HAP-1 (cell line): ENCODE results near the gene SHE.

Experiments used
- DNase-seq, 2 experiments: peaks; one replicate each; pipeline ENCODE4 v3.0.0-alpha.2; 2016 to 2020; ENCODE audit warnings: low spot score in 2 of 2
- H3K27me3 ChIP-seq: fragments of 250-450 bp; sonication (Bioruptor Pico); 2 replicates; pipeline ENCODE4 v1.5.1; 2020; ENCODE audit warnings: low read depth, mild to moderate bottlenecking, moderate library complexity
- H3K36me3 ChIP-seq: fragments of 250-450 bp; sonication (Bioruptor Pico); replicated peaks from 2 replicates; pipeline ENCODE4 v1.5.1; 2020; ENCODE audit warnings: mild to moderate bottlenecking
- H3K4me1 ChIP-seq: fragments of 250-450 bp; sonication (Bioruptor Pico); 2 replicates; pipeline ENCODE4 v1.5.1; 2020; ENCODE audit warnings: mild to moderate bottlenecking
- H3K4me3 ChIP-seq: fragments of 250-450 bp; sonication (Bioruptor Pico); 2 replicates; pipeline ENCODE4 v1.5.1; 2020; ENCODE audit warnings: mild to moderate bottlenecking, moderate library complexity
- H3K9me3 ChIP-seq: fragments of 250-450 bp; sonication (Bioruptor Pico); 2 replicates; pipeline ENCODE4 v1.5.1; 2020; ENCODE audit warnings: mild to moderate bottlenecking, moderate library complexity
- in situ Hi-C: fragments of 300-500 bp; cut with MboI; formaldehyde crosslinking; loops from 3 replicates; pipeline ENCODE4 v1.14.3; 2020; ENCODE audit warnings: low sequenced_read_pairs, inconsistent platforms, mixed read lengths

SHE gene

DNA sequence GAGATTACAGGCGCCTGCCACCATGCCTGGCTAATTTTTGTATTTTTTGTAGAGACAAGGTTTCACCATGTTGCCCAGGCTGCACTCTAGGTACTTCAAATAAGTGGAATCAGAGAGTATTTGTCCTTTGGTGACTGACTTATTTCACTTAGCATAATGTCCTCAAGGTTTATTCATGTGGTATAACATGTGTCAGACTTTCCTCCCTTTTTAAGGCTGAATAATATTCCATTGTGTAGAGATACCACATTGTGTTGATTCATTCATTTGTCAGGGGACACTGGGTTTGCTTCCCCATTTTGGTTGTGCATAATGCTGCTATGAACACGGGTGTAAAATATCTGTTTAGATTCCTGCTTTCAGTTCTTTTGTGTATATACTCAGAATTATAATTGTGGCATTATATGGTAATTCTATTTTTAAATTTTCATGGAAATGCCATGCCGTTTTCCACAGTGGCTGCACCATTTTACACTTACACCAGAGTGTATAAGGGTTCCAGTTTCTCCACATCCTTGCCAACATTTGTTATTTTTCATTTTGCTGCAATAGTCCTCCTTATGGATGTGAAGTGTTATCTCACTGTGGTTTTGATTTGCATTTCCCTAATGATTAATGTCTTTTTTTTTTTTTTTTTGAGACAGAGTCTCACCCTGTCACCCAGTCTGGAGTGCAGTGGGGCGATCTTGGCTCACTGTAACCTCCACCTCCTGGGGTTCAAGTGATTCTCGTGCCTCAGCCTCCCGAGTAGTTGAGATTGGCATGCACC, 62.0 kb downstream of the SHE start:
- Histone ChIP-seq H3K4me3 (no peak overlapping the region), H3K9me3 (no peaks in the 10 kb centered on the region), H3K36me3 (no peaks in the 10 kb centered on the region), H3K27me3 (no peaks in the 10 kb centered on the region), H3K4me1 (no peaks in the 10 kb centered on the region)
- in situ Hi-C loops, result no loop called here
- DNase-seq, result no peak

DNA sequence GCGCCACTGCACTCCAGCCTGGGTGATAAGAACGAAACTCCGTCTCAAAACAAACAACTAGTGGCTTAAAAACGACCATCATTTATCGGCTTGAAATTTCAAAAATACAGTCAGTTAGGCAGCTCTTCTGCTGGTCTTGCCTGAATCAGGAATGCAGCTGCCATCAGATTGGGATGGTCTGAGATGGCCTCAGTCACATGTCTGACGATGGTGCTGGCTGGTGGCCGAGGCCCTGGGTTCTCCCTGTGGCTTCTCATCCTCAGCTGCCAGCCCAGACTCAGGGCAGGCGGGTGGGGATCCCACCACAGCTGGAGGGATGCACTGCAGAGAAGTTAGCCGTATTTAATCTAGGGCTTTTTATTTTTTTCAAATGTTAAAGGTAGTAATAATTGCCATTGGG, 65.8 kb downstream of the SHE start:
- H3K4me1 ChIP-seq, result no peaks in the 10 kb centered on the region
- H3K9me3 ChIP-seq, result no peaks in the 10 kb centered on the region
- DNase-seq, result no peak
- no peak overlapping the region for H3K4me3 ChIP-seq
- in situ Hi-C loops, result no loop called here
- H3K36me3 ChIP-seq, result no peaks in the 10 kb centered on the region
- H3K27me3 ChIP-seq, result no peaks in the 10 kb centered on the region

DNA sequence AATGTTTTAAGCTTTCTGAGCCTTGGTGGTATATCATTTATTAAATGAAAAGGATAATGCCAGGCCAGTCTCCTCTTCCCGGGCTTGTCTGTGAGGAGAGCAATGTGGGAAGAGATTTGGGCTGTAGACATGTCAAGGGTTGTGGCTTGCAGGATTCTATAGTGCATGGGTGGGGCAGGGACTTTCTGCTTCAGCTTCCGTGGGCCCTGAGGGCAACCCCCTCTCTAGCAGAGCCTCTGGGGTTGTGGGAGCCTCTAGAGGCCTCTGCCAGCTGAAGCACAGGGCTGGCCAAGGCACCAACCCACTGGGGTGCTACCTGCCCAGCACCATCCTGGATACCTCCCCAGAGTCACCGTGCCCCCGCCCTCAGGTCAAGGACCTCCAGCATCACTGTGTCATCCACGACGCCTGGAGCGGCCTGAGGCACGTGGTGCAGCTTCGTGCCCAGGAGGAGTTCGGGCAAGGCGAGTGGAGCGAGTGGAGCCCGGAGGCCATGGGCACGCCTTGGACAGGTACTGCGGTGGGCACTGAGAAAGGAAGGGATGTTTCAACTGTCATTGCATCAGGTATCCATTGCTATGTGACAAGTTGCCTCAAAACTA, 66.5 kb downstream of the SHE start:
- Histone ChIP-seq H3K4me3 (no peak overlapping the region), H3K36me3 (no peaks in the 10 kb centered on the region), H3K9me3 (no peaks in the 10 kb centered on the region), H3K27me3 (no peaks in the 10 kb centered on the region), H3K4me1 (peaks cover under 1% of the 10 kb centered on the region; the same call in 1 of the 2 replicates)
- in situ Hi-C loops, result no loop called here
- DNase-seq, result no peak

DNA sequence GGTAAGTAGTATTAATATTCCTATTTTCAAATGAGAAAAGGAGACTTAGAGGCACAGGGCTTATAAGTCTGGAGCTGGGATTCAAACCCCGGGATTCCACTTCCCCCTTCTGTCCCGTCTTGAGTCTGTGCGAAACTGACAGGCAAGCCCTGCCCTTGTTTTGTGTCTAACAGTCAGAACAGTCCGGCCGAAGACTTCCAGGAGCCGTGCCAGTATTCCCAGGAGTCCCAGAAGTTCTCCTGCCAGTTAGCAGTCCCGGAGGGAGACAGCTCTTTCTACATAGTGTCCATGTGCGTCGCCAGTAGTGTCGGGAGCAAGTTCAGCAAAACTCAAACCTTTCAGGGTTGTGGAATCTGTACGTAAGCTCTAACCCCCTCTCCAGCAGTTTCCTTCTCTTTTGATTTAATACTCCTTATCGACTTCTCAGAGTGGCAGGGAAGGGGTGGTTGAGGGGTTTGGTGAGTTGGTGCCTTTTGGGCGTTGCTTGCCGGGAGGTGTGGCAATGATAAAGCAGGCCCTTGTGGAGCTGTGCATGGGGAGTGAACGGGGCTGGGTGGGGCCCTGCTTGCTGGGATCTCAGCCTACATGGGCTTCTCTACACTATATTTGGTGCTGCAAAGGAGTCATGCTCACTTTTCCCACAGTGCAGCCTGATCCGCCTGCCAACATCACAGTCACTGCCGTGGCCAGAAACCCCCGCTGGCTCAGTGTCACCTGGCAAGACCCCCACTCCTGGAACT, 67.7 kb downstream of the SHE start:
- DNase-seq, result no peak
- H3K27me3 ChIP-seq, result no peaks in the 10 kb centered on the region
- H3K9me3 ChIP-seq, result no peaks in the 10 kb centered on the region
- no peak overlapping the region for H3K4me3 ChIP-seq
- peaks cover 4% of the 10 kb centered on the region; the same call in 1 of the 2 replicates for H3K4me1 ChIP-seq
- no peaks in the 10 kb centered on the region for H3K36me3 ChIP-seq
- in situ Hi-C loops, result no loop called here

DNA sequence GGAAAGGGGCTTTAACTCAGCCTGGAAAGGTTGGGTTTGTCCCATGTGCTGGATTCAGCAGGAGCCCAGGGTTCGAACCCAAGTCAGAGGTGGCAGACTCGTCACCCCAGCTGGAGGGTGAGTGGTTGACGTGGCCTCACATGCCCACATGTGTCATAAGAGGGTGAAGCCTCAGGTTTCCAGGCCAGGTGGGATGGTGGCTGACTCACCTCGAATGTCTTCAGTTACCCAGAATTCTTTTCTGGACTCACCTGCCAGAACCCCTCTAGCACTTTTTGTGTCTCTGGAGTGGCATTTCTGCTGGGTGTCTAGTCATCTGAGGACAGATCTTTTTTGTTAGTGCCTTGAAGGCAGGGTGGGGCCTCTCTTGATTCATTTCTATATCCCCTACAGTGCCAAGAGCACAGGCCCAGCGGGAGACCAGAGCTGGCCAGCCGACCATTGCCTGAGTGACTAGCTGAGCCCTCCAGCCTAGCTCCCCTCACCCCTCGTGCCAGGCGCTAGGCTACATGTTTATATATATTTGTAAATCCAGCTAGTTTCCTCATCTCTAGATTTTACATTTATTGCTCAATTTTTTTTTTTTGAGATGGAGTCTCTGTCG, 68.9 kb downstream of the SHE start:
- in situ Hi-C loops, result no loop called here
- no peaks in the 10 kb centered on the region for H3K27me3 ChIP-seq
- no peak overlapping the region for H3K4me3 ChIP-seq
- H3K9me3 ChIP-seq, result no peaks in the 10 kb centered on the region
- no peaks in the 10 kb centered on the region for H3K36me3 ChIP-seq
- DNase-seq, result no peak
- H3K4me1 ChIP-seq, result peaks cover 4% of the 10 kb centered on the region; the same call in 1 of the 2 replicates

DNA sequence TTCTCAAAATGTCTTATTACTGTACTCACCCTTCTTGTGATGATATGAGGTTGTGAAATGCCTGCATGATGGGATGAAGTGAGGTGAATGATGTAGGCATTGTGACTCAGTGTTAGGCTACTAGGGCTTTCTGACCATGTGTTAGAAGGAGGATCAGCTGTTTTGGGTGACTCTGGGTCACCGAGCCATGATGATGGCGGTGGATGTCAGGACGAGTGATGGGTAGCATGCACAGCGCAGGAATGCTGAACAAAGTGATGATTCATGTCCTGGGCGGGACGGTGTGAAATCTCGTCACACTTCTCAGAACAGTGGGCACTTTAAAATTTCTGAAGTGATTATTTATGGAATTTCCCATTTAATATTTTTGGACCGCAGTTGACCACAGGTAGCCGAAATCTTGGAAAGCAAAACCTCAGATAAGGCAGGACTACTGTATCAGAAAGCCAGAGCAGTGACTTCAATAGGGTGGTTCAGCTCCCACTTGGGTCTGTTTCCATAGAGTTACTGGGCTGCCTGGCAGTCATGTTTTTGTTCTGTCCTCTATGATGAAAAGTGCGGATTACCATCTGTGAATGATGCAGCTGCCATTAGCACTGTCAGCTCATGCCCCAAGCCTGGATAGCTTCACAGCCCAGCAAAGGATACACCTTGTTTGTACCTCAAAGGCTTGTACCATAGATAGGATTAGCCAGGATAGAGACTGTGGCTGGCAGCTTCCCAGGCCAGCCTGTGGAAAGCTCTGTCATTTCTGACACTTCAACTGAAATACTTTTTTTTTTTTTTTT, 70.4 kb downstream of the SHE start:
- peaks cover 4% of the 10 kb centered on the region; the same call in 1 of the 2 replicates for H3K4me1 ChIP-seq
- in situ Hi-C loops, result no loop called here
- no peaks in the 10 kb centered on the region for H3K9me3 ChIP-seq
- no peaks in the 10 kb centered on the region for H3K36me3 ChIP-seq
- DNase-seq, result no peak
- H3K4me3 ChIP-seq, result no peak overlapping the region
- H3K27me3 ChIP-seq, result no peaks in the 10 kb centered on the region

DNA sequence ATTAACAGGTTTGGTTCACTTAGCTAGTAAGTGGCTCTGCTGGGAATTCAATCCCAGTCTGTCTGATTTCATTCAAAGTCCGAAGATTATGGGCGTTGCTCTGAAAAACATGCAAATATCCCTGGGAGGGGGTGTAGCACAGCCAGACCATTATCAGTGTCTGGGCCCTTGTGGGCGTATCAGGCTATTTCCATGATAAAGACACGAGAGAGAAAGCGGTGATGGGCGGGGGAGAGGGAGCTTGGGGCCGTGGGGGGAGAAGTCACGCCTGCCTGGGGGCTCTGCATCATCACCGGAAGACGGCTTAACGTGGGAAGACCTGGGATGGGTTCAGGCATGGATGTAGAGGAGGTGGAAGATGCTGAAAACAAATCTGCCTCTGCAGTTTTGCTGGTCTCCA, 71.3 kb downstream of the SHE start:
- no peak overlapping the region for H3K4me3 ChIP-seq
- peak; percentile 77 to 83 for DNase-seq
- peaks cover 4% of the 10 kb centered on the region; the same call in 1 of the 2 replicates for H3K4me1 ChIP-seq
- H3K36me3 ChIP-seq, result no peaks in the 10 kb centered on the region
- no peaks in the 10 kb centered on the region for H3K27me3 ChIP-seq
- in situ Hi-C loops, result no loop called here
- H3K9me3 ChIP-seq, result no peaks in the 10 kb centered on the region

DNA sequence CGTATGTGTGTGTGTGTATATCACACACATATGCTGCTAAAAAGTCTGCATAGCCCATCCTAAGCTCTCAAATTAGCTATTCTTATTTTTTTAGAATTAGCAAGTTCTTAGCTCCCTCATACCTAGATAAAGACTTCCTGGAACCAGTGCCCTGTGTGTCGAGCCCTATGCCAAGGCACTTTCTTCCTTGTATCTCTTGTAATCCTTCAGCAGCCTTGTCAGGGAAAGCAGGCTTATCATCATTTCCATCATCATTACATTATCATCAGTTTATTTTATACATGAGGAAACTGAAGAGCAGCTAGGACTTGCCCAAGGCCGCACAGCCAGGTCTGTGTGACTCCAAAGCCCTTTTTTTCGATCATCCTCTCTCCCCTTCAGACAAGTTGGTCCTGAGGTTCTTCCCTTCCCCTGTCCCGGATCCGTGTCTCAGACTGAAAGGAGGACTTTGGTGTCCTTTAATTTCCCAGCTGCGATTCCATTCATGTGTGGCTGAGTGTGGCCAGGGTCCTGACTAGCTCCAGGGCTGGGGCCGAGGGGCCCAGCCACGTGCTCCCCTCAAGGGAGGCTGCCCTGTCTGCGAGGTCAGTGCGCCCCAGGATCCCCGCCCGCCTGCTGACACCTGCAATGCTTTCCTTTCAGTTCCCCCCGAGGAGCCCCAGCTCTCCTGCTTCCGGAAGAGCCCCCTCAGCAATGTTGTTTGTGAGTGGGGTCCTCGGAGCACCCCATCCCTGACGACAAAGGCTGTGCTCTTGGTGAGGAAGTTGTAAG, 72.2 kb downstream of the SHE start:
- in situ Hi-C loops, result no loop called here
- H3K36me3 ChIP-seq, result no peaks in the 10 kb centered on the region
- no peak for DNase-seq
- H3K27me3 ChIP-seq, result no peaks in the 10 kb centered on the region
- peaks cover 4% of the 10 kb centered on the region; the same call in 1 of the 2 replicates for H3K4me1 ChIP-seq
- H3K4me3 ChIP-seq, result no peak overlapping the region
- H3K9me3 ChIP-seq, result no peaks in the 10 kb centered on the region
